GM12891 (cell line): Measurements from ENCODE around the gene NHSL2.

Experiments used
- POLR2A ChIP-seq: IDR thresholded peaks from 2 replicates; pipeline ENCODE4 v1.6.1; 2011; ENCODE audit warnings: low read depth, low read length, control low read depth
- POLR2AphosphoS5 ChIP-seq: IDR thresholded peaks from 2 replicates; pipeline ENCODE4 v1.6.1; 2011; ENCODE audit warnings: low read depth, low read length, control low read depth
- POU2F2 ChIP-seq: IDR thresholded peaks from 2 replicates; pipeline ENCODE4 v1.6.1; 2011; ENCODE audit warnings: low read depth, mild to moderate bottlenecking, control low read depth, low read length, moderate library complexity
- TAF1 ChIP-seq: IDR thresholded peaks from 2 replicates; pipeline ENCODE4 v1.6.1; 2011; ENCODE audit warnings: low read depth, low read length, control low read depth

GRCh38 chrX:72020788-72021187 lies 110.1 kb downstream of the NHSL2 start:
- TF ChIP-seq TAF1 (no peak), POLR2AphosphoS5 (no peak), POLR2A (no peak), POU2F2 (no peak)
